ENCODE measurements around the gene SHFL.
A peak's percentile ranks its signal among the peaks of the same experiment; 100 is the strongest.

The SHFL gene

DNA sequence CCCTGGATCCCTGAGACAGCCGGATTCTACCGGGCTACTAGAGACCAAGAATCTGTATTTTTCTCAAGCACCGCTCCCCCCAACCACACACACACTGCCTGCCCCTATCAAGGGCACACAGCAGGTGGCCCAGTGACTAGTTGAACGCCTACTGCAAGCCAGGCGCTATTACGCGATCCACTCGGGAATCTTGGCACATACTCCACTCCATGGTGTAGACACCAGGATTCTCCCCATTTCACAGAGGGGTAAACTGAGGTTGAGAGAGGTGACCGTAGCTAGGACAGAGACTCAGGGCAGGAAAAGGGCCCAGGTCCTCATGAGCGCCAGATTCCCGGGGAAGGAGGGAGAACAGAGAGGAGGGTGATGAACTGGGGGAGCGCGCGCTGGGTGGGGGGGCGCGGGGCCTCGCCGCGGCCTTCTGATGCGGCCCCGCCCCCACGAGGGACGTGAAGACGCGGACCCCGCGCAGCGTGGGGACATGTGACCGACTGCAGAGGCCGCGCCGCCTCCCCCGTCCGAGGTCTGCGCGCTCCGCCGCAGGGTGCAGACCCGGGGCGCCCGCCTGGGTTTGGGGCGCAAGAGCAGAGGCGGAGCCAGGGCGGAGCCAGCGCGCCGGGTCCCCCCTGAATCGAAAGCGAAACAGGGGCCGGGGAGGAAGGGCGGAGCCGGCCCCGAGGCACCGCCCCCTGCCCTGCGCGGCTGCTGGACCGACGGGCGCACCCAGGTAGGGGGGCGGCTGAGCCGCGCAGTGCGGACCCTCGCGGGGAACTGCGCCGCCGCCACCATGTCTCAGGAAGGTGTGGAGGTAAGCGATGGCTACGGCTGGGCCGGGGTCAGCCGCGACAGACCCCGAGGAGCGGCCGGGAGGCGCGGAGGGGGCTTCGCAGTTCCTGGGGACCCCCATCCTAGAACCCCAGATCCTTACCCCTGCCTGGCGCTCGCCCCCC, at the start of gene SHFL:
Gene SHFL (plus strand): TSS at position 677 of the 950 bp plus-strand sequence. CDS start 111 bp downstream, at position 788.
- peak; percentile 79 for DNase-seq

GRCh38 chr19:10036601-10037071, 49.5 kb upstream of the SHFL start:
- DNase-seq, result no peak

- no peak for DNase-seq
Measured at GRCh38 chr19:10037367-10037766, 48.8 kb upstream of the SHFL start.

GRCh38 chr19:10037809-10038208, 48.3 kb upstream of the SHFL start:
- no peak for DNase-seq

- DNase-seq, result no peak
Measured at GRCh38 chr19:10043286-10043927, 42.7 kb upstream of the SHFL start.

DNA sequence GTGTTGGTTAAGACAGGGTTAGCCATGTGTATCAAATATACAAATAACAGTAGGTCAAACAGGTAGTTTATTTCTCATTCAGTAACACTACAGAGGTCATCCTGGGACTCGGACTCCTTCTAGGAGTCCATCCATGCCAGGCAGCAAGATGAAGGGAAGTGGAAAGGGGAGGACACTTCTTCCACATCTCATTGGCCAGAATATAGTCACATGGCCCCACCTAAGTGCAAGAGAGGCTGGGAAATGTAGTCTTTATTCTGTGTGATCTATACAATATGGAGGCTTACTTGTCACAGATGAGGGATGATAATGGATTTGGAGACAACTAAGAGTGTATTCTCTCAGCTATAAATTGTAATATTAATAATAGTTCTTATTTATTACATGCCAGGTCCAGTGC, 41.7 kb upstream of the SHFL start:
- no peak for DNase-seq

DNA sequence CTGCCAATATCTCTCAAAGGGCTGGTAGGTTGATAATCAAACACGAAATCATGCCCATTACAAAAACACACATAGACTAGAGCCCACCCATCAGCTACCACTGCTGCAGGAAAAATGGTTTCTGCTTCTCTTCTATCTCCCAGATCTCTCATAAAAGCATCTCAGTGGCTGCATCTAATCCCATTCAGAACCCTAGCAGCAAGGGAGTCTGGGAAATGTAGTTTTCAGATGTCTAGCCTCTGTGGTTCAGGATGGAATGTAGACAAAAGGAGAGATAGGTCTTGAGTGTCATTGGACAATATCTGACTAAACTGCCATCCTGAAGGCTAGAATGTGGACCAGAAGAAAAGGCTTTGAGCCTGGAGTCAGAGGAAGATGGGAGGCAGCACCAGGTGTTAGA, 40.7 kb upstream of the SHFL start:
- no peak for DNase-seq

DNA sequence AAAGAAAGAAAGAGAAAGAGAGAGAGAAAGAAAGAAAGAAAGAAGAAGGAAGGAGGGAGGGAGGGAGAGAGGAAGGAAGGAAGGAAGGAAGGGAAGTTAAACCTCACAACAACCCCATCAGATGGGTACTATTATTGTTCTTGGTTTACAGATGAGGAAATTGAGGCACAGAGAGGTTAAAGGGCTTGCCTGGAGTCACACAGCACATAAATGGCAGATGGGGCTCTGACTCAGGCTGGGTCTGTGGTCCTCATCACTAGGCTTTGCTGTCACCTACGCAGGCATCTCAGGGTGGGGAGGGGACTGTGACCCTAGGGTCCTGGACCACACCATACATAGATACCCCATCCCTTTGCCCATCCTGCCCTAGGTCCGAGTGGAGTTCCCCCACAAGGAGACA, 36.5 kb upstream of the SHFL start:
- no peak for DNase-seq

- no peak for DNase-seq
Measured at GRCh38 chr19:10052602-10053360, 33.3 kb upstream of the SHFL start.

DNA sequence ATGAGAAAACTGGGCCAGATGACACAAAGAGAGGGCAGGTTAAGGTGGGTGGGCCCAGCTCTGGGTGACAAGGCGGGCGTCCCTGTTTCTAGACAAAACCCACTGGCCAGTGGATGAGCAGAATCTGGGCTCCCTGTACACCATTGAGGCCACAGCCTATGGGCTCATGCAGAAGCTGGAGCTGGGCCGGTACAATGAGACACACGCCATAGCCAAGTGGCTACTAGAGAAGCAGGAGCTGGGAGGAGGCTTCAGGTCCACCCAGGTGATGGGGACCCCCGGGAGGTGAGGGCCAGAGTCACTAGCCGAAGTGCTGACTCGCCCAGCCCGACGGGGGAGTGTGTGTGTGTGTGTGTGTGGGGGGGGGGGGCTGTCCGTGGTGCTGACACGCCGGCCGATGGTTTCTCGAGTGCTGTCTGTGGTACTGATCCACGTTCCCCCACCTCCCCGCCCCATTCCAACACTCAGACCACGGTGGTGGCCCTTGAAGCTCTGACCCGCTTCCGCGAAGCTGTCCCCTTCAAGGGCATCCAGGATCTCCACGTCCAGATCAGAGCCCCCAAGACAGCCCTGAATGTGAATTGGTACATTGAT, 24.3 kb upstream of the SHFL start:
- no peak for DNase-seq

DNA sequence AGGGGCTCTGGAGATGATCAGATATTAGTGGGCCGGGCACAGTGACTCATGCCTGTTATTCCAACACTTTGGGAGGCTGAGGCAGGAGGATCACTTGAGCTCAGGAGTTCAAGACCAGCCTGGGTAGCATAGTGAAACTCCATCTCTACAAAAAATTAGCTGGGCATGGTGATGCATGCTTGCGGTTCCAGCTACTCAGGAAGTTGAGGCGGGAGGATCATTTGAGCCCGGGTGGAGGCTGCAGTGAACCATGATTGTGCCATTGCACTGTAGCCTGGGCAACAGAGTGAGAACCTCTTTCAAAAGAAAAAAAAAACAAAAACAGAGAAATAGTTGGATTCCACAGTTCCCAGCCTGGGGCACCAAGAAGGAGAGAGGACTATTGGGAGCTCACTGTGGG, 17.9 kb upstream of the SHFL start:
- DNase-seq, result no peak

DNA sequence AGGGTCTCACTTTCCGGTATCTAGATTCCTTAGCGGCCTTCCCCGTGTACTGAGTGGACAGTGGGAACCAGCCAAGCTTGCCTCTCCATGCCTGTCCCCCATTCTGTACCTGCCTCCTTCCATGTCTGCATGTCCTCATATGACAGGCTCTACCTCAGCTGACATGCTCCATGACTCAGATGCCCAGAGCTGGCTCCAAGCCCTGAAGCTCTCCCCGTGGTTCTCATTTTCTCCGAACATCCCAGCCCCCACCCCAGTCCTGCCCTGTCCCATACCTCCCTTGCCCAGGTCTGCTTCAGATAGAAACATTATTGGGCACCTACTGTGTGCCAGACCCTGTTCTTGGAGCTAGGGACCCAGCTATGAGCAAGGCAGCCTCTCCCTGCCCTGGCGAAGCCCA, 17.1 kb upstream of the SHFL start:
- DNase-seq, result no peak

DNA sequence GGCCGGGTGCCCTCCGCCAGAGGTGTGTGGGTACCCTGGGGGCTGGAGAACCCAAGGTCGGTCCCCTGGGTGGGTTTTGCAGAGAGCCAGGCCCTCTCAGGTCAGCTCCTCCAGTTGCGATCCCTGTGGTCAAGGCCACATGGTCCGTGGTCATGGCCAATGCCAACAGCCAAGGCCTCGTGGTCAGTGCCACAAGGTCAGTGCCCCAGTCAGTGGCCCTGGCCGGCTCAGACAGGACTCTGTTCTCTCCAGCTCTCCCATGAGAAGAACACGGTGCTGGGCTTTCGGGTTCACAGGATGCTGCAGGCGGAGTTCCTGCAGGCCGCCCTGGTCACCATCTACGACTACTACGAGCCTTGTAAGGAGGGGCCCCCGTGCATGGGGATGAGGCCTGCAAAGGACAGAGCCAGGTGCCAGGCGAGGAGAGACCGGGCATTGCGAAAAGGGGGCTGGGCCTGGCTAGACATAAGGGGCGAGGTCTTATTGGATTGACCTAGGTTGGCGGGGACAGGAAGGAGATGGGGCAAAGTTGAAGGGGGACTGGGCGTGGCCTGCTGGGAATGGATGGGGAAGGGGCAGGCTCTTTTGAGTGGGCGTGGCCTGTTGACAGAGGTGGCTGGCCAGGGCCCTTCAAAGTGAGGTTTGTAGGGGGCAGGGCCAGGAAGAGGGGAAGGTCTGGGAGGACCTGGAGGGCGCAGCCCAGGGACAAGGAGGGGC, 15.2 kb upstream of the SHFL start:
- DNase-seq, result no peak

DNA sequence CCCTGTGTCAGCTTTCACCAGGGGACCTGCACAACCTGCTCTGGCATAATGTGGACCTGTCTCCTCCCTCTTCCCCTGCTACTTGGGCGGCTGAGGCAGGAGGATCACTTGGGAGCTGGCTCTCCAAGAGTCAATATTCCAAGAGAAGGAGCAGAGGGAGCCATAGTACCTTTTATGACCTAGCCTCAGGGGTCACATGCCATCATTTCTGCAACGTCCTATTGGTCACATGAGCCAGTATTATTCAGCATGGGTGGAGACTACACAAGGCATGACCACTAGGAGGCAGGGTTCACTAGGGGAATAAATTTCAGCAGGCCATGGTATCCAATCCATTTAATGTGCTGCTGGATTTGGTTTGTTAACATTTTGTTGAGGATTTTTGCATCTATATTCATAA, 12.0 kb upstream of the SHFL start:
- peak; percentile 34 for DNase-seq

GRCh38 chr19:10076535-10076934, 9.6 kb upstream of the SHFL start:
- no peak for DNase-seq

- no peak for DNase-seq
Measured at GRCh38 chr19:10078329-10078728, 7.8 kb upstream of the SHFL start.

- DNase-seq, result no peak
Measured at GRCh38 chr19:10079031-10079453, 7.1 kb upstream of the SHFL start.

- no peak for DNase-seq
Measured at GRCh38 chr19:10083911-10084310, 2.2 kb upstream of the SHFL start.

DNA sequence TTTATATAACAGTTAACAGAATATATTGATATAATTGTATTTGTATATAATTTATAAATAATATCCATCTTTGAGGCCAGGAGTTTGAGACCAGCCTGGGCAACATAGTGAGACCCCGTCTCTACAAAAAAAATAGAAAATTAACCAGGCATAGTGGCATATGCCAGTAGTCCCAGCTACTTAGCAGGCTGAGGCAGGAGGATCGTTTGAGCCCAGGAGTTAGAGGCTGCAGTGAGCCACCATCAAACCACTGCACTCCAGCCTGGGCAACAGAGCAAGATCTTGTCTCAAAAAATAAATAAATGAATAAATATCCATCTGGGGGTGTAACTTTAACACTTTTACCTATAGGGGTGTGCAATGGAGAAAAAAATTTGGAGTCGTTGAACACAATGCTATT, 1.3 kb upstream of the SHFL start:
- DNase-seq, result no peak

DNA sequence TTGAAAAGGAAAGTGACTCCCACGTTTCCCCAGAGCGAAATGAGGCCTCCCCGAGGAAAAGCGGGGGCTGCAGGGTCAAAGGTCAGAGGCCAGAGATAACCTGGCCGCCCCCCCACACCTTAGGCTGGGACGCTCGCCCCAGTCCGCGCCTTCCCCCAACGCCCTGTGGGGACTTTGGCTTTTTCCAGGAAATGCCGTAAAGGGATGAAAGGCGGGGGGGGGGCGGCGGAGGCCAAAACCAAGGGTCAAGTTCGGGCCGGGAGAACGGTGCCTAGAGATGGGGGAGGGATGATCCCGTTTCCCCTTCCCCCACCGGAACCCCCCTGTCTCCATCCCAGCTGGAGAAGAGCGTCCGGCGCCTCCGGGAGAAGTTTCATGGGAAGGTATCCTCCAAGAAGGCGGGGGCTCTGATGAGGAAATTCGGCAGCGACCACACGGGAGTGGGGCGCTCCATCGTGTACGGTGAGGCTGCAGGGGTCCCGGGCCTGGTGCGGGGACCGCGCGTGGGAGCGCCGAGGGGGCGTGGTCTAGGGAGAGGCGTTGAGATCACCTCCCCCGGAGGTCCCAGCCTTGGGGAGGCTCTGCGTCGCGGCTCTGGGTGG, 575 bp downstream of the SHFL start:
- DNase-seq, result peak; percentile 48

DNA sequence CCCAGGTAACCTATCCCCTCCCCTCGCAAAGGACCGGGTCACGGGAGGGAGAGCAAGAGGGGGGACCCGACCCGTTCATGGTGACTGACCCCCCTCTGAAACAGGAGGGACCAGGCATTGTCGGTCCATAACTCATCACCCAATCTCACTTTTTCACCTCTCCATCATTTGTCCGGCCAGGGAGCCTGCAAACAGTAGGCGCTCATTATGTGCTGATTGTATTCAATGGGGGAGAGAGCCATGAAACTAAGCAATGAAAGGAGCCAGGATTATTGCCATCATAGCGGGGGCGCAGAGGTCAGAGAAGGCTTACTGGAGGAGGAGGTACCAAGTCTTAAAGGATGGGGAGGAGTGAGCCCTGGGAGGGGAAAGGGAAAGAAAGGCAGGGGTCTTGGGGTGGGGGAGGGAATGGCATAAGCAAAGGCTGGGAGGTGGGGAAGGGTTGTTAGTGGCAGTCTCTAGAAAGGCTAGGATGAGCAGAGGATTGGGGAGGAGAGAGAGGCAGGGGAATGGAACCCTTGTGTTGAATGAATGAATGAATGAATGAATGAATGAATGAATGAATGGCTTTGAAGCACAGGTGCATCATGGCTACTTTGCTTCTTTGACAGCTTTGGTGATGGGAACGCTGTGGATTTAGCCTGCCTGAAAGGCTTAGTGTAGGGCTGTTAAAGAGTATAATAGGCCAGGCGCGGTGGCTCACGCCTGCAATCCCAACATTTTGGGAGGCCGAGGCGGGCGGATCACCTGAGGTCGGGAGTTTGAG, 1.4 kb downstream of the SHFL start:
- no peak for DNase-seq

All from stimulated activated CD4-positive, alpha-beta T cell treated with anti-CD3 and anti-CD28 coated beads, Interleukin-12 subunit alpha, Interleukin-12 subunit beta, amount 100 ng/mL, for 4 hours (primary cell).